ENCODE results near the gene MAP4K2.

Gene MAP4K2

GRCh38 chr11:64770120-64770519 is 32.9 kb downstream of the MAP4K2 start:
- Histone ChIP-seq H3K36me3 (ENCODE audit: control insufficient read depth, insufficient read depth, low read length) (peaks cover 97% of the 10 kb centered on the region), H3K4me3 (ENCODE audit: insufficient read depth, low read depth, low read length, poor library complexity, severe bottlenecking) (no peak overlapping the region), H3K27ac (ENCODE audit: insufficient read depth, low read length, poor library complexity, severe bottlenecking) (no peak overlapping the region), H3K4me1 (ENCODE audit: control insufficient read depth, insufficient read depth, low read length, poor library complexity, severe bottlenecking) (peaks cover 53% of the 10 kb centered on the region), H3K9me3 (ENCODE audit: control insufficient read depth, low read length) (no peaks in the 10 kb centered on the region), H3K27me3 (replicated peaks; ENCODE audit: control insufficient read depth, insufficient read depth, low read length, poor library complexity, severe bottlenecking) (no peaks in the 10 kb centered on the region)
- DNase-seq = no peak

GRCh38 chr11:64769283-64769682 is 33.7 kb downstream of the MAP4K2 start:
- no peak overlapping the region for H3K27ac ChIP-seq (ENCODE audit: insufficient read depth, low read length, poor library complexity, severe bottlenecking)

GRCh38 chr11:64768300-64768694 is 34.7 kb downstream of the MAP4K2 start:
- Histone ChIP-seq H3K27me3 (replicated peaks; ENCODE audit: control insufficient read depth, insufficient read depth, low read length, poor library complexity, severe bottlenecking) (no peaks in the 10 kb centered on the region), H3K27ac (ENCODE audit: insufficient read depth, low read length, poor library complexity, severe bottlenecking) (peak overlapping the region; percentile 41), H3K9me3 (ENCODE audit: control insufficient read depth, low read length) (no peaks in the 10 kb centered on the region), H3K4me3 (ENCODE audit: insufficient read depth, low read depth, low read length, poor library complexity, severe bottlenecking) (no peak overlapping the region), H3K36me3 (ENCODE audit: control insufficient read depth, insufficient read depth, low read length) (peaks cover 85% of the 10 kb centered on the region), H3K4me1 (ENCODE audit: control insufficient read depth, insufficient read depth, low read length, poor library complexity, severe bottlenecking) (peaks cover 60% of the 10 kb centered on the region)
- DNase-seq = no peak

More at GRCh38 chr11:64769283-64769682, 33.7 kb downstream of the MAP4K2 start:
- peaks cover 95% of the 10 kb centered on the region for H3K36me3 ChIP-seq (ENCODE audit: control insufficient read depth, insufficient read depth, low read length)
- H3K4me3 ChIP-seq (ENCODE audit: insufficient read depth, low read depth, low read length, poor library complexity, severe bottlenecking) = no peak overlapping the region
- no peaks in the 10 kb centered on the region for H3K9me3 ChIP-seq (ENCODE audit: control insufficient read depth, low read length)
- H3K4me1 ChIP-seq (ENCODE audit: control insufficient read depth, insufficient read depth, low read length, poor library complexity, severe bottlenecking) = peaks cover 59% of the 10 kb centered on the region
- no peak for DNase-seq
- H3K27me3 ChIP-seq (replicated peaks; ENCODE audit: control insufficient read depth, insufficient read depth, low read length, poor library complexity, severe bottlenecking) = no peaks in the 10 kb centered on the region

- peak overlapping the region; percentile 41 for H3K27ac ChIP-seq (ENCODE audit: insufficient read depth, low read length, poor library complexity, severe bottlenecking)
- DNase-seq = peak; percentile 57 to 77 (median 63)
- H3K27me3 ChIP-seq (replicated peaks; ENCODE audit: control insufficient read depth, insufficient read depth, low read length, poor library complexity, severe bottlenecking) = no peaks in the 10 kb centered on the region
- H3K36me3 ChIP-seq (ENCODE audit: control insufficient read depth, insufficient read depth, low read length) = peaks cover 84% of the 10 kb centered on the region
- no peaks in the 10 kb centered on the region for H3K9me3 ChIP-seq (ENCODE audit: control insufficient read depth, low read length)
- H3K4me3 ChIP-seq (ENCODE audit: insufficient read depth, low read depth, low read length, poor library complexity, severe bottlenecking) = no peak overlapping the region
- H3K4me1 ChIP-seq (ENCODE audit: control insufficient read depth, insufficient read depth, low read length, poor library complexity, severe bottlenecking) = peaks cover 61% of the 10 kb centered on the region
Observed at GRCh38 chr11:64767344-64768299, 35.4 kb downstream of the MAP4K2 start.

GRCh38 chr11:64766881-64767280 is 36.1 kb downstream of the MAP4K2 start:
- H3K9me3 ChIP-seq (ENCODE audit: control insufficient read depth, low read length) = no peaks in the 10 kb centered on the region
- H3K4me3 ChIP-seq (ENCODE audit: insufficient read depth, low read depth, low read length, poor library complexity, severe bottlenecking) = no peak overlapping the region
- H3K27me3 ChIP-seq (replicated peaks; ENCODE audit: control insufficient read depth, insufficient read depth, low read length, poor library complexity, severe bottlenecking) = no peaks in the 10 kb centered on the region
- peak overlapping the region; percentile 41 for H3K27ac ChIP-seq (ENCODE audit: insufficient read depth, low read length, poor library complexity, severe bottlenecking)
- DNase-seq = no peak
- H3K4me1 ChIP-seq (ENCODE audit: control insufficient read depth, insufficient read depth, low read length, poor library complexity, severe bottlenecking) = peaks cover 66% of the 10 kb centered on the region
- peaks cover 82% of the 10 kb centered on the region for H3K36me3 ChIP-seq (ENCODE audit: control insufficient read depth, insufficient read depth, low read length)

GRCh38 chr11:64765851-64766665 is 37.0 kb downstream of the MAP4K2 start:
- no peak overlapping the region for H3K4me3 ChIP-seq (ENCODE audit: insufficient read depth, low read depth, low read length, poor library complexity, severe bottlenecking)
- H3K27me3 ChIP-seq (replicated peaks; ENCODE audit: control insufficient read depth, insufficient read depth, low read length, poor library complexity, severe bottlenecking) = no peaks in the 10 kb centered on the region
- peaks cover 66% of the 10 kb centered on the region for H3K4me1 ChIP-seq (ENCODE audit: control insufficient read depth, insufficient read depth, low read length, poor library complexity, severe bottlenecking)
- DNase-seq = no peak
- no peaks in the 10 kb centered on the region for H3K9me3 ChIP-seq (ENCODE audit: control insufficient read depth, low read length)
- peaks cover 74% of the 10 kb centered on the region for H3K36me3 ChIP-seq (ENCODE audit: control insufficient read depth, insufficient read depth, low read length)
- H3K27ac ChIP-seq (ENCODE audit: insufficient read depth, low read length, poor library complexity, severe bottlenecking) = no peak overlapping the region

GRCh38 chr11:64765291-64765850 is 37.6 kb downstream of the MAP4K2 start:
- Histone ChIP-seq H3K36me3 (ENCODE audit: control insufficient read depth, insufficient read depth, low read length) (peaks cover 67% of the 10 kb centered on the region), H3K27me3 (replicated peaks; ENCODE audit: control insufficient read depth, insufficient read depth, low read length, poor library complexity, severe bottlenecking) (no peaks in the 10 kb centered on the region), H3K9me3 (ENCODE audit: control insufficient read depth, low read length) (no peaks in the 10 kb centered on the region), H3K4me3 (ENCODE audit: insufficient read depth, low read depth, low read length, poor library complexity, severe bottlenecking) (peak overlapping the region; percentile 31), H3K4me1 (ENCODE audit: control insufficient read depth, insufficient read depth, low read length, poor library complexity, severe bottlenecking) (peaks cover 73% of the 10 kb centered on the region), H3K27ac (ENCODE audit: insufficient read depth, low read length, poor library complexity, severe bottlenecking) (peak overlapping the region; percentile 51)
- no peak for DNase-seq

GRCh38 chr11:64764753-64765152 is 38.3 kb downstream of the MAP4K2 start:
- Histone ChIP-seq H3K27me3 (replicated peaks; ENCODE audit: control insufficient read depth, insufficient read depth, low read length, poor library complexity, severe bottlenecking) (no peaks in the 10 kb centered on the region), H3K9me3 (ENCODE audit: control insufficient read depth, low read length) (no peaks in the 10 kb centered on the region), H3K4me3 (ENCODE audit: insufficient read depth, low read depth, low read length, poor library complexity, severe bottlenecking) (peak overlapping the region; percentile 31), H3K4me1 (ENCODE audit: control insufficient read depth, insufficient read depth, low read length, poor library complexity, severe bottlenecking) (peaks cover 79% of the 10 kb centered on the region), H3K27ac (ENCODE audit: insufficient read depth, low read length, poor library complexity, severe bottlenecking) (peak overlapping the region; percentile 51), H3K36me3 (ENCODE audit: control insufficient read depth, insufficient read depth, low read length) (peaks cover 61% of the 10 kb centered on the region)
- no peak for DNase-seq

GRCh38 chr11:64764040-64764611 is 38.9 kb downstream of the MAP4K2 start:
- Histone ChIP-seq H3K36me3 (ENCODE audit: control insufficient read depth, insufficient read depth, low read length) (peaks cover 54% of the 10 kb centered on the region), H3K4me1 (ENCODE audit: control insufficient read depth, insufficient read depth, low read length, poor library complexity, severe bottlenecking) (peaks cover 83% of the 10 kb centered on the region), H3K27ac (ENCODE audit: insufficient read depth, low read length, poor library complexity, severe bottlenecking) (peak overlapping the region; percentile 51)

More at GRCh38 chr11:64764040-64764611, 38.9 kb downstream of the MAP4K2 start:
- no peaks in the 10 kb centered on the region for H3K9me3 ChIP-seq (ENCODE audit: control insufficient read depth, low read length)
- H3K27me3 ChIP-seq (replicated peaks; ENCODE audit: control insufficient read depth, insufficient read depth, low read length, poor library complexity, severe bottlenecking) = no peaks in the 10 kb centered on the region
- peak overlapping the region; percentile 31 for H3K4me3 ChIP-seq (ENCODE audit: insufficient read depth, low read depth, low read length, poor library complexity, severe bottlenecking)
- peak; percentile 24 to 61 (median 31) for DNase-seq

Measured in effector memory CD4-positive, alpha-beta T cell (primary cell).